ENCODE measurements around the gene C16orf74. TPM values are rescaled to one million over a fixed set of nuclear protein-coding genes. Genes with fewer than 3 reads are reported as not detected.
A peak's percentile ranks its signal among the peaks of the same experiment; 100 is the strongest.

C16orf74 gene
- polyA plus RNA-seq, 3 donors, result 2.3 to 4.5 (median 4.0) TPM

- DNase-seq (ENCODE audit: extremely low read depth in 1 of 11, low read depth in 9 of 11, low spot score in 4 of 11), result no peak
Measured at GRCh38 chr16:85753976-85754375, 3.1 kb upstream of the C16orf74 start.

DNA sequence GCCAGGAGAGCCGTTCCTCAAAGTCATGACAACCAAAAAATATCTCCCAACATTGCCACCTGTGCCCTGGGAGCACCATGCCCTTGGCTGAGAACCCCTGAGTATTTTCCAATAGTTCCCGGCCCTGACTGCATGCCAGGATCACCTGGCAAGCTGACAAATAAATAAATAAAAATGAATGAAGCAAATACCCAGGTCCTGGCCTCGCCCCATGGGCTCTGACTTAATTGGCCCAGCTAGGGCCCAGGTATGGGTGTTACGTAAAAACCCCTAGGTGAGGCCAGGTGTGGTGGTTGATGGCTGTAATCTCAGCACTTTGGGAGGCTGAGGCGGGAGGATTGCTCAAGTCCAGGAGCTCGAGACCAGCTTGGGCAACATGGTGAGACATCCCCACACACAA lies 2.7 kb upstream of the C16orf74 start:
- DNase-seq (ENCODE audit: extremely low read depth in 1 of 11, low read depth in 9 of 11, low spot score in 4 of 11), result no peak

DNA sequence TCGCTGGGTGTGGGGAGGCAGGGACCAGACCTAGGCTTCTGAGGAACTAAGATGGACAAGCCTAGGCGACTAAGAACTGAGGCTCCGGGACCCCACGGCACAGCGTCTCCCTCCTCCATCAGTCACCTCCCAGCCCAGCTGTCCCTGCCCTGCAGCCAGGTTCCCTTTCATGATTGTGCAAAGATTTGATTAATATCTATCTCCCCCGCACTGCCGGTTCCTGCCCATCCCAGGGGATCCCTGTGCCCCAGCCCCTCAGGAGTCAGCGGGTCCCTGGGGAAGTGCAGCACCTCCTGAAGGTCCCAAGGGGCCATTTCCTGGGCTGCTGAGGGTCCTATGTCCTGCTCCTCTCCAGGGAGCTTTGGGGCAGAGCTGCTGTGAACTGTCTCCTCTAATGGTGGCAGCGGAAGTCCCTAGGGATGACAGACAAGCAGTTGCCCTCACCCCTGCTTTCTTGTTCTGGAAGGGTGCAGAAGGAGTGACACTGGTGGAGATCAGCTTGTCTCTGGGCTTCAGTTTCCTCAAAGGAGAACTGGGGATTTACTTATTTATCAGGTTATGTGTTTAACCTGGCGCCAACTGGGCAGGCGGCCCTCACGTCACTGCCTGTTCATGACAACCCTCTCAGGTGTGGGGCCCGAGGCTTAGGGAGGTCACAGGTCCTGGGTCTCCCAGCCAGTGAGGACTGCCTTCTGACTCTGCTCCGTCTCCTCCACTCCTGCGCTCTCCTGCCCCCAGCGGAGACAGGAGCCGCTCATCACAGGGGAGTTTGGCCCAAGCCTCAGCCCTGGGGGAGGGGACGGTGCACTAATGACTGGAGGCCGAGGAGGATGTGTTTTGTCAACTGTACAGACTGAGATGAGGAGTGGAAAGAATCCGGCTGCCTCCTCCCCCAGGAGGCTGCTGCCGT lies 1.9 kb upstream of the C16orf74 start:
- peak in 7 of 11 donors; percentile 49 to 77 (median 52) for DNase-seq (ENCODE audit: extremely low read depth in 1 of 11, low read depth in 9 of 11, low spot score in 4 of 11)

- no peak for DNase-seq (ENCODE audit: extremely low read depth in 1 of 11, low read depth in 9 of 11, low spot score in 4 of 11)
Measured at GRCh38 chr16:85751698-85752501, 1.0 kb upstream of the C16orf74 start.

GRCh38 chr16:85750146-85750826 lies 610 bp downstream of the C16orf74 start:
- peak in 8 of 11 donors; percentile 39 to 71 (median 52) for DNase-seq (ENCODE audit: extremely low read depth in 1 of 11, low read depth in 9 of 11, low spot score in 4 of 11)

DNA sequence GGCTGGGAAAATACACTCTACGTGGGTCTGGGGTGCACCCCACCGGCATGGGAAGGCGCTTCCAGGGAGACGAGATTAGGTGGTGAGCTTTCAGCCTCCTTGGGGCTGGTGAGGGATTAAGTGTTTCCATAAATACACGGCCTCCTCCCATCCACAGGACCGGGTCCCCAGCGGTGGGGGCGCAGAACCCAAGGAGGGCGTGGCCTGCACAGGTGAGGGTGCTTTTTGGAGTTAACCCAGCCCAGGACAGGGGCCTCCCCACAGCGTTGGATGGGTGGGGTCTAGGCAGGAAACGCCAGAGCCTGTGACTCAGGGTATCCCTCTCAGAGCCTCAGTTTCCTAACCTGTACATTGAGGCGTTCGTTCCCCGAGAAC lies 1.1 kb downstream of the C16orf74 start:
- no peak for DNase-seq (ENCODE audit: extremely low read depth in 1 of 11, low read depth in 9 of 11, low spot score in 4 of 11)

DNA sequence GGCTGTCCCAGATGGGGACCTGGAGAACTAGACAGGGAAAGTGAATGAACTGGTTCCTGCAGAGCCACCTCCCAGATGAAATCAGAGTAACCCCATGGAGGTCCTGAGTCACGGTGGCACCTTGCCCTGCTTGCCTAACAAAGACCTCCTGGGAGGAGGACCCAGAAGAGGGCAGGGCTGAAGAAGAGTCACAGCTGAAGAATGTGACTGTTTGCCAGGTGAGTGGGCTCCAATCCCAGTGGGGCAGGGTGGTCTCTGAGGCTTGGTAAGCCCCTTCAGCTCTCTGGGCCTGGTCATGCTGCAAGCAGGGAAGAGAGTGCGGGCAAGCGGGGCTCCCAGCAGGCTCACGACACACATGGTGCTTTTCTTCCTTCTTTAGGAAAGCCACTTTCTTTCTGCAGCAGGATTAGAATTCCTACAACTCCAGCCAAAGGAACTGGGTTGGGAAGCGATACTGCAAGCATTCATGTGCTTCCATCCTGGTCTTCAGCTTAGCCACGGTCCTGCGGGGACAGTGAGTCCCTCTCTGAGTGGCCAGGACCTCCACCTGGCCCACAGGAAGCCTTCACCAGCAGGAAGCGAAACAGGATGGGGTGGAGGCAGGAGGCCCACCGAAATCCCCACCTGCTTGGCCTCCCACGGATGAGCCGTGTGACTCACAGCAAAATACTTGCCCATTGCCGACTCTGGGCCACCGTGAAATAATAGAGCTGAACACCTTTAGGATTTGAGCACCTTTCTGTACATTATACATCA lies 4.3 kb downstream of the C16orf74 start:
- no peak for DNase-seq (ENCODE audit: extremely low read depth in 1 of 11, low read depth in 9 of 11, low spot score in 4 of 11)

GRCh38 chr16:85738923-85739715 lies 11.8 kb downstream of the C16orf74 start:
- DNase-seq (ENCODE audit: extremely low read depth in 1 of 11, low read depth in 9 of 11, low spot score in 4 of 11), result no peak

GRCh38 chr16:85736921-85737320 lies 14.0 kb downstream of the C16orf74 start:
- DNase-seq (ENCODE audit: extremely low read depth in 1 of 11, low read depth in 9 of 11, low spot score in 4 of 11), result no peak

DNA sequence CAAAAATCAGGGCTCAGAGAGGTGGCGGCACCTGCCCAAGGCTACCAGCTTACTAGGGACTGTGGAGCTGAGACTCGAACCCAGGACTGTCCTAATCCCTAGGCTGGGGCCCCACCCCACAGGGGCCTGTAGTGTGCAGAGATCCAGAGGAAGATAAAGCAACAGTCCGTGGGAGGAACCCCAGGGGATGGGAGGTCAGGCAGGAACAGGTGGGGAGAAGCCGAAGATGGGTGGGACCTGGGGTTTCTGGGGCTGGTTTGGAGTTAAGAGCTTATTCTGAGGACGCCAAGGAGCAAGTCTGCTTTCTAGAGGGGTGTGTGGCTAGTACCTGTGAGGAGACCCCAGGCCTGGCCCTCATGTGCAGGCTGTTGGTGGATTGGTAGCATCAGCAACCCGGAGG lies 14.9 kb downstream of the C16orf74 start:
- no peak for DNase-seq (ENCODE audit: extremely low read depth in 1 of 11, low read depth in 9 of 11, low spot score in 4 of 11)

DNA sequence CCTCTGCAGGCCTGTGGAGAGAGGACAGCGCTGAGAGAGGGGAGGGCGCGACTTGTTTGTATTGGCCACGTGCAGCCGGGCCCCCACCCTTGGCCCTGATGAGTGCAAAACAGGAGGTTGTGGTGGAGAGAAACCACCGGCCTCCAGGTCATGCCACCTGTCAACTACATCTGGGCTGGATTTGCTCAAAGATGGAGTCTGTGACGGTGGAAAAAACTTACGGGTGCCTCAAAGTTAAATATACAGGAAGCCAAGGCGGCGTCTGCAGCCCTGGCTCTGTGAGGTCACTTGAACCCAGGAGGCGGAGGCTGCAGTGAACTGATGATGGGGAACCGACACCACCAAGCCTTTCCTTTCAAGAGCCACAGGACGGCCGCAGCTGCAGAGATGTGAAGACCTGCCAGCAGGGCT lies 15.7 kb downstream of the C16orf74 start:
- DNase-seq (ENCODE audit: extremely low read depth in 1 of 11, low read depth in 9 of 11, low spot score in 4 of 11), result no peak

- DNase-seq (ENCODE audit: extremely low read depth in 1 of 11, low read depth in 9 of 11, low spot score in 4 of 11), result no peak
Measured at GRCh38 chr16:85734311-85735017, 16.4 kb downstream of the C16orf74 start.

DNA sequence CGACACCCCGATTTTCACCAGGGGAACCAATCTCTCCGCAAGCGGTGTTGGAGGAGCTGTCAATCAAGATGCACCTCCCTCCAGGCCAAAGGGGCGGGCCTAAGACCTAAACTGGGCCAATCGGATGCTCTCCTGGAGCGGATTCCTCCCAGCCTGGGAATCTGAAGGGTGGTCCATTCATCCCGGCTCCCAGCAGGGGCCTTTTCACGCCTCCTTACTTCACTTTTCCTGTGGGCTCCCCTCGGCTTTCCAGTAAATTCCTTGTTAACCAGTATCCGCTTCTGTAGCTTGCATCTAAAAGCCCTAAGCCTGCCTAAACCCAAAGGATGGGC lies 17.1 kb downstream of the C16orf74 start:
- no peak for DNase-seq (ENCODE audit: extremely low read depth in 1 of 11, low read depth in 9 of 11, low spot score in 4 of 11)

GRCh38 chr16:85733155-85733838 lies 17.6 kb downstream of the C16orf74 start:
- no peak for DNase-seq (ENCODE audit: extremely low read depth in 1 of 11, low read depth in 9 of 11, low spot score in 4 of 11)

DNA sequence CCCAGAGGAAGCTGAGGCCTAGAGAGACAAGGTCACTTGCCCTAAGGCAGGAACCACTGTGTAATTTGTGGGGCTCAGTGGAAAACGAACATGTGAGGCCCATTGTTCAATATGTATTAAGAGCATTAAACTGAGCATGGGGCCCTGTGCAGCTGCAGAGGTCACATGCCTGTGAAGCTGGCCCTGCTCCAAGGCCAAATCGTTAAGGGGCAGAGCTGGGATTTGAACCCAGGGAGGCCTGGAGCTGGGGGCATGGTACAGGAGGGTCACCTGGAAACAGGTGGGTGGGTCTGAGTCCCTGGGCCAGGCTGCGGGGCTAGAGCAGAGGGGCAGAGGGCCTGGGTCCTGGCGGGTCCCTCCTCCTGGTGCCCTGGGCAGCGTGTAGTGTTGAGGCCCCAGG lies 19.7 kb downstream of the C16orf74 start:
- DNase-seq (ENCODE audit: extremely low read depth in 1 of 11, low read depth in 9 of 11, low spot score in 4 of 11), result no peak

GRCh38 chr16:85730186-85730465 lies 20.8 kb downstream of the C16orf74 start:
- DNase-seq (ENCODE audit: extremely low read depth in 1 of 11, low read depth in 9 of 11, low spot score in 4 of 11), result no peak

DNA sequence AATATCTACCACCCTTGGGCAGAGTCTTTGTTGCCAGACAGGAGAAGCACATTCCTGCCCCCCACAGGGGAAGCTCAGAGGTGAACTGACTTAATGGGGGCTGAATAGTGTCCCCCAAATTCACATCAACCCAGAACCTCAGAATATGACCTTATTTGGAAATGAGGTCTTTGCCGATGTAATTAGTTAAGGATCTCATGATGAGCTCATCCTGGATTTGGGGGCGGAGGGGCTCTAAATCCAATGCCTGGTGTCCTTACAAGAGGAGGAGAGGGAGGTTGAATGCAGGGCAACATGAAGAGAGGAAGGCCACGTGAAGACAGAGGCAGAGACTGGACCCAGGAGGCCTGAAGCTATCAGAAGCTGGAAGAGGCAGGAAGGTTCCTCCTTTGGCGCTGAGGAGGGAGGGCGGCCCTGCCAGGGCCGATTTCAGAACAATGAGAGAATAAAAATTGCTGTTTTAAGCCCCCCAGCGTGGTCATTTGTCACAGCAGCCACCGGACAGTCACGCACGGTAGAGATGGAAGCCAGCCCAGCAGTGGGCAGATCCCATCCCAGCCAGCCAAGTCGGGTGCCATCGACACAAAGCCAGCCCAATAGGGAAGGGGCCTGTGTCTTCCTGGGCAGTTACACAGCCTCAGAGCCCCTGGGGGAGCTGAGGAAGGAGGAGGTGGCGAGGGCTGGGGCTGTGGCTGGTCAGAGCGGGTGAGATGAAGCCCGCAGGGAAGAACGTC lies 21.3 kb downstream of the C16orf74 start:
- DNase-seq (ENCODE audit: extremely low read depth in 1 of 11, low read depth in 9 of 11, low spot score in 4 of 11), result no peak
